HCT116 (cell line): ENCODE data around the gene GLI3. TPM values are rescaled to one million over a fixed set of nuclear protein-coding genes. Genes with fewer than 3 reads are reported as not detected.

Experiments
- ATAC-seq: fragments of 200-7000 bp; cut with Tn5 transposase; 2 replicates; pipeline ENCODE4 v1.9.1; 2020; ENCODE audit warnings: mild to moderate bottlenecking, moderate library complexity
- BruUV-seq: library from RNA; stranded (reverse); fragments of 400-500 nt; replicated peaks from 2 replicates; lab custom pipeline; 2021; lab: Mats Ljungman, UMichigan
- CTCF ChIA-PET: fragments of 300-600 bp; sonication (Branson Sonifier 250); formaldehyde crosslinking; loops from one replicate; lab custom pipeline; 2021; ENCODE audit warnings: antibody characterized with exemption; lab: Charles Lee
- POLR2A ChIA-PET: fragments of 300-600, 350-600 bp; sonication (Branson Sonifier 250); formaldehyde crosslinking; loops from one replicate; lab custom pipeline; 2021; ENCODE audit warnings: antibody characterized with exemption; lab: Charles Lee
- RAD21 ChIA-PET, 2 experiments: fragments of 300-600 bp; sonication (Branson Sonifier 250); formaldehyde crosslinking; loops; one replicate each; lab custom pipeline; 2023; ENCODE audit warnings: low total read pairs in 2 of 2; ENCODE audit not compliant: uncharacterized antibody in 2 of 2, unreplicated experiment in 2 of 2, low non-redundant PET in 1 of 2; lab: Charles Lee
- DNase-seq: peaks from one replicate; pipeline ENCODE4 v3.0.0-alpha.2; 2010; ENCODE audit warnings: low read depth, low spot score
- H2AFZ ChIP-seq: fragments of 200-600 bp; shearing (Covaris generic), sonication (generic); 2 replicates; pipeline ENCODE4 v1.6.1; 2017; ENCODE audit warnings: low read depth, mixed run types, mixed read lengths, antibody characterized with exemption, low read length; ENCODE audit not compliant: poor library complexity, severe bottlenecking
- H3K27ac ChIP-seq: 2 replicates; pipeline ENCODE4 v1.5.1; 2012; ENCODE audit warnings: low read depth, low read length
- H3K27me3 ChIP-seq: fragments of 200-600 bp; sonication (generic); 2 replicates; pipeline ENCODE4 v1.6.1; 2016; ENCODE audit warnings: mixed run types, low read length, mixed read lengths; ENCODE audit not compliant: insufficient read depth
- H3K36me3 ChIP-seq, 2 experiments: fragments of 200-500 bp in 1 of 2; fragments of 200-600 bp in 1 of 2; sonication (Bioruptor generic) in 1 of 2; sonication (generic) in 1 of 2; 2 replicates each; pipeline versions ENCODE4 v1.5.1 to v1.6.1; 2014 to 2016; ENCODE audit warnings: low read length in 2 of 2, inconsistent platforms in 1 of 2, mixed read lengths in 1 of 2, mixed run types in 1 of 2; ENCODE audit not compliant: insufficient read depth in 2 of 2, control insufficient read depth in 1 of 2
- H3K4me1 ChIP-seq, 2 experiments: fragments of 200-600 bp in 1 of 2; sonication (generic) in 1 of 2; 2 replicates each; pipeline versions ENCODE4 v1.5.1 to v1.6.1; 2012 to 2017; ENCODE audit warnings: low read length in 2 of 2, inconsistent platforms in 1 of 2, mild to moderate bottlenecking in 1 of 2, mixed read lengths in 1 of 2, mixed run types in 1 of 2, moderate library complexity in 1 of 2; ENCODE audit not compliant: insufficient read depth in 2 of 2, control insufficient read depth in 1 of 2
- H3K4me2 ChIP-seq: fragments of 200-600 bp; sonication (generic); 2 replicates; pipeline ENCODE4 v1.6.1; 2017; ENCODE audit warnings: mixed run types, low read length, mixed read lengths
- H3K4me3 ChIP-seq, 2 experiments: fragments of 200-600 bp in 1 of 2; sonication (generic) in 1 of 2; replicated peaks in 1 of 2; 2 replicates each; pipeline ENCODE4 v1.5.1; 2011 to 2016; ENCODE audit warnings: low read length in 2 of 2, control low read depth in 1 of 2, low read depth in 1 of 2, mild to moderate bottlenecking in 1 of 2, mixed read lengths in 1 of 2, mixed run types in 1 of 2
- H3K79me2 ChIP-seq: fragments of 200-600 bp; sonication (generic); 2 replicates; pipeline ENCODE4 v1.6.1; 2017; ENCODE audit warnings: mild to moderate bottlenecking, mixed run types, low read length, moderate library complexity, mixed read lengths; ENCODE audit not compliant: insufficient read depth
- H3K9ac ChIP-seq: fragments of 200-600 bp; sonication (generic); 2 replicates; pipeline ENCODE4 v1.6.1; 2016; ENCODE audit warnings: low read length, mixed read lengths
- H3K9me2 ChIP-seq: fragments of 200-600 bp; sonication (generic), shearing (Covaris generic); 2 replicates; pipeline ENCODE4 v1.6.1; 2017; ENCODE audit warnings: mixed run types, mild to moderate bottlenecking, moderate library complexity; ENCODE audit not compliant: insufficient read depth
- H3K9me3 ChIP-seq, 2 experiments: fragments of 200-500 bp in 1 of 2; fragments of 200-600 bp in 1 of 2; sonication (Bioruptor generic) in 1 of 2; sonication (generic) in 1 of 2; 2 replicates each; pipeline ENCODE4 v1.6.1; 2014 to 2017; ENCODE audit warnings: low read length in 2 of 2, mixed read lengths in 2 of 2, inconsistent platforms in 1 of 2, low read depth in 1 of 2, mild to moderate bottlenecking in 1 of 2, mixed run types in 1 of 2, moderate library complexity in 1 of 2; ENCODE audit not compliant: control insufficient read depth in 1 of 2, insufficient read depth in 1 of 2
- H4K20me1 ChIP-seq: fragments of 200-600 bp; sonication (generic), shearing (Covaris generic); 2 replicates; pipeline ENCODE4 v1.6.1; 2017; ENCODE audit warnings: mixed run types, mild to moderate bottlenecking, moderate library complexity; ENCODE audit not compliant: insufficient read depth
- CBX3 ChIP-seq: IDR thresholded peaks from 2 replicates; pipeline ENCODE4 v1.6.1; 2012; ENCODE audit warnings: low read depth
- EZH2phosphoT487 ChIP-seq: fragments of 200-600 bp; IDR thresholded peaks from 2 replicates; pipeline ENCODE4 v1.6.1; 2018; ENCODE audit warnings: antibody characterized with exemption, borderline replicate concordance
- FOSL1 ChIP-seq: IDR thresholded peaks from 2 replicates; pipeline ENCODE4 v1.6.1; 2012; ENCODE audit warnings: low read depth
- JUND ChIP-seq: IDR thresholded peaks from 2 replicates; pipeline ENCODE4 v1.6.1; 2012
- POLR2A ChIP-seq: IDR thresholded peaks from 2 replicates; pipeline ENCODE4 v1.7.0; 2011; ENCODE audit warnings: borderline replicate concordance; ENCODE audit not compliant: insufficient read depth, insufficient read length; ENCODE audit errors: extremely low read depth
- REST ChIP-seq: IDR thresholded peaks from 2 replicates; pipeline ENCODE4 v1.6.1; 2012; ENCODE audit warnings: low read depth
- SP1 ChIP-seq: IDR thresholded peaks from 2 replicates; pipeline ENCODE4 v1.6.1; 2012; ENCODE audit warnings: low read depth
- SRF ChIP-seq: IDR thresholded peaks from 2 replicates; pipeline ENCODE4 v1.6.1; 2012; ENCODE audit warnings: low read depth
- TCF7L2 ChIP-seq: IDR thresholded peaks from 2 replicates; pipeline ENCODE4 v1.7.0; 2011; ENCODE audit warnings: borderline replicate concordance, inconsistent platforms; ENCODE audit not compliant: insufficient read depth, insufficient read length; ENCODE audit errors: extremely low read depth
- ZFX ChIP-seq: fragments of 450-650 bp; IDR thresholded peaks from 2 replicates; pipeline ENCODE4 v1.6.1; 2017
- intact Hi-C: fragments of 100-400 bp; cut with micrococcal nuclease; formaldehyde crosslinking; loops from 2 replicates; pipeline ENCODE4 v1.10.0; 2022
- total RNA-seq: library from RNA; stranded (reverse); gene quantifications from one replicate; pipeline ENCODE4 v1.2.1, GENCODE V29; 2021; ENCODE audit not compliant: unreplicated experiment
- TF ChIP-seq, protein P1 (sequence below): IDR thresholded peaks from 2 replicates; pipeline ENCODE4 v1.6.1; 2011; ENCODE audit warnings: mild to moderate bottlenecking, low read length, moderate library complexity; ENCODE audit not compliant: insufficient replicate concordance; ENCODE audit errors: extremely low read depth

GLI3 gene
- total RNA-seq, 1 experiment from 2014 or later: 0.07 TPM

- intact Hi-C loops: no loop called here
- Histone ChIP-seq H3K4me3 (no peak overlapping the region), H2AFZ (no peak overlapping the region), H3K4me2 (no peak overlapping the region), H3K9me2 (no peaks in the 10 kb centered on the region), H3K79me2 (no peaks in the 10 kb centered on the region), H3K9me3 (no peaks in the 10 kb centered on the region), H3K4me1 (no peaks in the 10 kb centered on the region), H4K20me1 (no peaks in the 10 kb centered on the region), H3K9ac (no peak overlapping the region), H3K27ac (no peak overlapping the region), H3K27me3 (no peaks in the 10 kb centered on the region), H3K36me3 (no peaks in the 10 kb centered on the region)
- ChIA-PET POLR2A (no interaction called here), CTCF (no interaction called here), RAD21 (no interaction called here)
- DNase-seq (no peak), ATAC-seq (no peak)
- TF ChIP-seq, protein P1, sequence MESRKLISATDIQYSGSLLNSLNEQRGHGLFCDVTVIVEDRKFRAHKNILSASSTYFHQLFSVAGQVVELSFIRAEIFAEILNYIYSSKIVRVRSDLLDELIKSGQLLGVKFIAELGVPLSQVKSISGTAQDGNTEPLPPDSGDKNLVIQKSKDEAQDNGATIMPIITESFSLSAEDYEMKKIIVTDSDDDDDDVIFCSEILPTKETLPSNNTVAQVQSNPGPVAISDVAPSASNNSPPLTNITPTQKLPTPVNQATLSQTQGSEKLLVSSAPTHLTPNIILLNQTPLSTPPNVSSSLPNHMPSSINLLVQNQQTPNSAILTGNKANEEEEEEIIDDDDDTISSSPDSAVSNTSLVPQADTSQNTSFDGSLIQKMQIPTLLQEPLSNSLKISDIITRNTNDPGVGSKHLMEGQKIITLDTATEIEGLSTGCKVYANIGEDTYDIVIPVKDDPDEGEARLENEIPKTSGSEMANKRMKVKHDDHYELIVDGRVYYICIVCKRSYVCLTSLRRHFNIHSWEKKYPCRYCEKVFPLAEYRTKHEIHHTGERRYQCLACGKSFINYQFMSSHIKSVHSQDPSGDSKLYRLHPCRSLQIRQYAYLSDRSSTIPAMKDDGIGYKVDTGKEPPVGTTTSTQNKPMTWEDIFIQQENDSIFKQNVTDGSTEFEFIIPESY: no peak
- TF ChIP-seq POLR2A: no peak
- TF ChIP-seq REST: no peak
- no peak for TF ChIP-seq SRF
- no peak for TF ChIP-seq ZFX
- TF ChIP-seq TCF7L2: no peak
- no peak for TF ChIP-seq CBX3
- TF ChIP-seq SP1: no peak
- TF ChIP-seq JUND: no peak
- no peak for TF ChIP-seq FOSL1
- no peak for TF ChIP-seq EZH2phosphoT487
- BruUV-seq: no TSS peak
Measured at GRCh38 chr7:42193471-42194129, 43.4 kb downstream of the GLI3 start.
